CD4-positive, alpha-beta T cell treated with Interleukin-2 at 100 ng/mL for 4 hours (primary cell): ENCODE measurements around the gene NCOA1.
"Not testable (repeated sequence)": the region's sequence is repeated elsewhere in the genome, so short reads cannot be mapped to it uniquely, and the experiment has no call there.

ENCODE experiments used
- DNase-seq: peaks from one replicate; pipeline ENCODE4 v3.0.0-alpha.2; 2020; ENCODE audit warnings: low spot score

NCOA1 gene

GRCh38 chr2:24508878-24509277 lies 17.8 kb downstream of the NCOA1 start:
- DNase-seq, result no peak

GRCh38 chr2:24509425-24509824 lies 18.4 kb downstream of the NCOA1 start:
- DNase-seq, result no peak

- no peak for DNase-seq
These were observed 18.8 kb downstream of the NCOA1 start for GRCh38 chr2:24509840-24510239.

GRCh38 chr2:24510771-24511170 lies 19.7 kb downstream of the NCOA1 start:
- DNase-seq, result no peak

GRCh38 chr2:24511198-24511597 lies 20.1 kb downstream of the NCOA1 start:
- DNase-seq, result no peak

GRCh38 chr2:24511894-24512293 lies 20.8 kb downstream of the NCOA1 start:
- no peak for DNase-seq

GRCh38 chr2:24512404-24512803 lies 21.4 kb downstream of the NCOA1 start:
- DNase-seq, result no peak

- DNase-seq, result no peak
These were observed 21.8 kb downstream of the NCOA1 start for GRCh38 chr2:24512831-24513230.

GRCh38 chr2:24513281-24514071 lies 22.4 kb downstream of the NCOA1 start:
- no peak for DNase-seq

- DNase-seq, result no peak
These were observed 23.8 kb downstream of the NCOA1 start for GRCh38 chr2:24514820-24515219.

- DNase-seq, result no peak
These were observed 24.3 kb downstream of the NCOA1 start for GRCh38 chr2:24515335-24515734.

- DNase-seq, result no peak
These were observed 24.8 kb downstream of the NCOA1 start for GRCh38 chr2:24515831-24516230.

GRCh38 chr2:24517247-24517646 lies 26.2 kb downstream of the NCOA1 start:
- no peak for DNase-seq

GRCh38 chr2:24520175-24520574 lies 29.1 kb downstream of the NCOA1 start:
- DNase-seq, result no peak

GRCh38 chr2:24521162-24521857 lies 30.3 kb downstream of the NCOA1 start:
- DNase-seq, result no peak

GRCh38 chr2:24521975-24522639 lies 31.1 kb downstream of the NCOA1 start:
- no peak for DNase-seq

- no peak for DNase-seq
These were observed 36.5 kb downstream of the NCOA1 start for GRCh38 chr2:24527536-24527935.

GRCh38 chr2:24530796-24531195 lies 39.7 kb downstream of the NCOA1 start:
- no peak for DNase-seq

GRCh38 chr2:24531610-24532009 lies 40.6 kb downstream of the NCOA1 start:
- DNase-seq, result not testable (repeated sequence)

GRCh38 chr2:24532057-24532456 lies 41.0 kb downstream of the NCOA1 start:
- DNase-seq, result not testable (repeated sequence)

GRCh38 chr2:24533574-24533973 lies 42.5 kb downstream of the NCOA1 start:
- not testable (repeated sequence) for DNase-seq

GRCh38 chr2:24538720-24539119 lies 47.7 kb downstream of the NCOA1 start:
- DNase-seq, result no peak

GRCh38 chr2:24539258-24539657 lies 48.2 kb downstream of the NCOA1 start:
- DNase-seq, result no peak
